ENCODE data around the gene SRGAP2C. TPM values are rescaled to one million over a fixed set of nuclear protein-coding genes. Genes with fewer than 3 reads are reported as not detected.
"Not testable (repeated sequence)": the region's sequence is repeated elsewhere in the genome, so short reads cannot be mapped to it uniquely, and the experiment has no call there.

The SRGAP2C gene
- total and polyA plus RNA-seq, 10 donors = 2.6 to 78.6 (median 32.5) TPM

- TF ChIP-seq CTCF (IDR thresholded peaks at IDR 0.05 in 8 of 11, conservative IDR thresholded peaks at IDR 0.05 in 3 of 11) = no peak
- TF ChIP-seq POLR2AphosphoS5 (IDR thresholded peaks at IDR 0.05) = no peak
- no peak for TF ChIP-seq POLR2A (IDR thresholded peaks at IDR 0.05)
- H3K27ac ChIP-seq = peak overlapping the region in 3 of 8 donors; percentile 29 to 39 (median 29)
- H3K4me3 ChIP-seq = no peak overlapping the region
- peaks cover 0 to 11% (median 5%) of the 10 kb centered on the region in 6 donors for H3K4me1 ChIP-seq
- H3K9me3 ChIP-seq = no peaks in the 10 kb centered on the region
- H3K27me3 ChIP-seq (replicated peaks in 1 of 7) = no peaks in the 10 kb centered on the region
- intact Hi-C loops (cut with DNase I; ENCODE audit: low total_unique reads) = no loop called here
- H3K36me3 ChIP-seq = no peaks in the 10 kb centered on the region
- DNase-seq = no peak
- 70 to 85% (median 79%) methylated on average over 2 of the region's 2 CpGs for WGBS, 5 donors
Measured at GRCh38 chr1:121414905-121415304, 230.1 kb downstream of the SRGAP2C start.

- H3K27ac ChIP-seq = no peak overlapping the region
Measured at GRCh38 chr1:121417325-121417923, 232.6 kb downstream of the SRGAP2C start.

GRCh38 chr1:121418369-121419049 is 233.7 kb downstream of the SRGAP2C start:
- no peaks in the 10 kb centered on the region for H3K36me3 ChIP-seq
- no peaks in the 10 kb centered on the region for H3K9me3 ChIP-seq
- no peak for TF ChIP-seq CTCF (IDR thresholded peaks at IDR 0.05 in 8 of 11, conservative IDR thresholded peaks at IDR 0.05 in 3 of 11)
- TF ChIP-seq POLR2AphosphoS5 (IDR thresholded peaks at IDR 0.05) = no peak
- TF ChIP-seq POLR2A (IDR thresholded peaks at IDR 0.05) = no peak
- DNase-seq = no peak
- intact Hi-C loops (cut with DNase I; ENCODE audit: low total_unique reads) = no loop called here
- peaks cover 0 to 11% (median 5%) of the 10 kb centered on the region in 6 donors for H3K4me1 ChIP-seq
- no peak overlapping the region for H3K27ac ChIP-seq
- H3K27me3 ChIP-seq (replicated peaks in 1 of 7) = no peaks in the 10 kb centered on the region
- H3K4me3 ChIP-seq = no peak overlapping the region
- WGBS, 5 donors = 75 to 90% (median 76%) methylated on average over 15 of the region's 15 CpGs

More at GRCh38 chr1:121417325-121417923, 232.6 kb downstream of the SRGAP2C start:
- Histone ChIP-seq H3K4me3 (no peak overlapping the region), H3K9me3 (no peaks in the 10 kb centered on the region), H3K4me1 (peaks cover 0 to 11% (median 5%) of the 10 kb centered on the region in 6 donors), H3K36me3 (no peaks in the 10 kb centered on the region), H3K27me3 (replicated peaks in 1 of 7) (no peaks in the 10 kb centered on the region)
- 86 to 92% (median 87%) methylated on average over 6 of the region's 6 CpGs for WGBS, 5 donors
- no peak for DNase-seq
- TF ChIP-seq CTCF (IDR thresholded peaks at IDR 0.05 in 8 of 11, conservative IDR thresholded peaks at IDR 0.05 in 3 of 11) = no peak
- intact Hi-C loops (cut with DNase I; ENCODE audit: low total_unique reads) = no loop called here

- H3K9me3 ChIP-seq; H3K27ac ChIP-seq; DNase-seq; H3K27me3 ChIP-seq (replicated peaks in 1 of 7); H3K36me3 ChIP-seq; intact Hi-C loops (cut with DNase I; ENCODE audit: low total_unique reads); H3K4me3 ChIP-seq: not testable (repeated sequence)
- 87 to 91% (median 89%) methylated on average over 4 of the region's 4 CpGs for WGBS, 5 donors
- H3K4me1 ChIP-seq = peaks cover 0 to 11% (median 5%) of the 10 kb centered on the region in 6 donors
Measured at GRCh38 chr1:121419050-121419615, 234.4 kb downstream of the SRGAP2C start.

- intact Hi-C loops (cut with DNase I; ENCODE audit: low total_unique reads) = not testable (repeated sequence)
Measured at GRCh38 chr1:121421490-121421889, 236.7 kb downstream of the SRGAP2C start.

GRCh38 chr1:121423956-121424355 is 239.2 kb downstream of the SRGAP2C start:
- H3K9me3 ChIP-seq; H3K27ac ChIP-seq; H3K4me3 ChIP-seq; H3K36me3 ChIP-seq; H3K27me3 ChIP-seq (replicated peaks in 1 of 7); intact Hi-C loops (cut with DNase I; ENCODE audit: low total_unique reads); DNase-seq; H3K4me1 ChIP-seq: not testable (repeated sequence)
- 79 to 89% (median 87%) methylated on average over 2 of the region's 2 CpGs for WGBS, 5 donors

More at GRCh38 chr1:121421490-121421889, 236.7 kb downstream of the SRGAP2C start:
- not testable (repeated sequence) for H3K9me3 ChIP-seq; H3K27ac ChIP-seq; H3K36me3 ChIP-seq; H3K4me1 ChIP-seq; H3K4me3 ChIP-seq; DNase-seq; H3K27me3 ChIP-seq (replicated peaks in 1 of 7)
- 52 to 68% (median 65%) methylated on average over 3 of the region's 3 CpGs for WGBS, 5 donors

GRCh38 chr1:121433517-121433916 is 248.7 kb downstream of the SRGAP2C start:
- DNase-seq; H3K4me1 ChIP-seq; H3K4me3 ChIP-seq; H3K27me3 ChIP-seq (replicated peaks in 1 of 7); intact Hi-C loops (cut with DNase I; ENCODE audit: low total_unique reads); H3K36me3 ChIP-seq; H3K9me3 ChIP-seq; H3K27ac ChIP-seq: not testable (repeated sequence)
- 49 to 72% (median 67%) methylated on average over 2 of the region's 2 CpGs for WGBS, 5 donors

All from spleen (tissue), 11 donors.